ENCODE data around the gene HARBI1. TPM values are rescaled to one million over a fixed set of nuclear protein-coding genes. Genes with fewer than 3 reads are reported as not detected.

Gene HARBI1
- total and polyA plus RNA-seq, 9 of the 15 experiments (the other 6 are each of a cell fraction or from before 2014, with no cell fraction given) = 3.5 to 8.4 (median 5.5) TPM

DNA sequence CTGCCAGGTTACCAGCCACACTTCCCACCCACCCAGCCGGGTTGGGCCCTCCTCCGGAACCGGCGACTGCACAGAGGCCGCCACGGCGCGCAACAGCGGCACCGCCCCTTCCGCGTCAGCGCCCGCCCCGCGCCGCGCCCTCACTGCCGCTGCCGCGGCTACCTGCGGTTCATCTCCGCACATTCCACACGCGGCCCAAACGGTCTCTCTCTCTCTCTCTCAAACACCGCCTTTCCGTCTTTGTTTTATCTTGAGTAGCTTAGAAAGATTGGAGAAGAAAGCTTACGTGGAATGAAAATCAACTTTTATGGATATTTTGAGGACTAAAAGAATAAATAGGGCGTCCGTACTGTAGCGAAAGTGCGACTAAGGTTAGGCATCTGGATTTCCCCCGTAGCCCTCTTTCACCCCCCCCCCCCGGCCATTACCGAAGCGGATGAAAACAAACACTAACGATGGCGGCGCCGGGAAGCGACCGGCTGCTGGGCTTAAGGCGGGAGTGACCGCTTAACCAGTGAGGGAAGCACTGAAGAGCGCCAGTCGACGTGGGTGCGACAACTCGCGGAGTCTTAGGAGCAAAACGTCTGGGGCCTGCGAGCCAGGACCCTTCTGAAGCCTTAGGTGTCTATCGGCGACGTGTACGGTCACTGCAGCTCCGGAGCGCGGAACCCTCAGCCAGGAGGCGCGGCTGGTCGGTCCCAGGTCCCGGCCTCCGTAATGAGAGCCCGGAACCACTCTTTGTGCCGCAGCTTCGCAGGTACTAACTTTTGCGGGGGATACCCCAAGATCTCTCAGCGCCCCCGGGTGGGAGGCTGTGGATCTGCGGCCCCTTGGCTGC, at the start of gene HARBI1, which contains the start of gene ATG13 (continued):
- TF ChIP-seq, protein P1, sequence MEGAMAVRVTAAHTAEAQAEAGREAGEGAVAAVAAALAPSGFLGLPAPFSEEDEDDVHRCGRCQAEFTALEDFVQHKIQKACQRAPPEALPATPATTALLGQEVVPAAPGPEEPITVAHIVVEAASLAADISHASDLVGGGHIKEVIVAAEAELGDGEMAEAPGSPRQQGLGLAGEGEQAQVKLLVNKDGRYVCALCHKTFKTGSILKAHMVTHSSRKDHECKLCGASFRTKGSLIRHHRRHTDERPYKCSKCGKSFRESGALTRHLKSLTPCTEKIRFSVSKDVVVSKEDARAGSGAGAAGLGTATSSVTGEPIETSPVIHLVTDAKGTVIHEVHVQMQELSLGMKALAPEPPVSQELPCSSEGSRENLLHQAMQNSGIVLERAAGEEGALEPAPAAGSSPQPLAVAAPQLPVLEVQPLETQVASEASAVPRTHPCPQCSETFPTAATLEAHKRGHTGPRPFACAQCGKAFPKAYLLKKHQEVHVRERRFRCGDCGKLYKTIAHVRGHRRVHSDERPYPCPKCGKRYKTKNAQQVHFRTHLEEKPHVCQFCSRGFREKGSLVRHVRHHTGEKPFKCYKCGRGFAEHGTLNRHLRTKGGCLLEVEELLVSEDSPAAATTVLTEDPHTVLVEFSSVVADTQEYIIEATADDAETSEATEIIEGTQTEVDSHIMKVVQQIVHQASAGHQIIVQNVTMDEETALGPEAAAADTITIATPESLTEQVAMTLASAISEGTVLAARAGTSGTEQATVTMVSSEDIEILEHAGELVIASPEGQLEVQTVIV (CRISPR knock-in tag; IDR thresholded peaks at IDR 0.05; ENCODE audit: borderline replicate concordance) = no peak
- TF ChIP-seq SNIP1 (IDR thresholded peaks at IDR 0.05; ENCODE audit: low read depth) (no peak), SMARCA5 (IDR thresholded peaks at IDR 0.05) (peak; percentile 28; the same call in 1 of the 2 replicates), ZNF311 (CRISPR knock-in tag; IDR thresholded peaks at IDR 0.05) (no peak), TAL1 (IDR thresholded peaks at IDR 0.05) (no peak), ATF1 (CRISPR knock-in tag; IDR thresholded peaks at IDR 0.05) (no peak), ATF1 (tag; IDR thresholded peaks at IDR 0.05) (peak; percentile 94), WHSC1 (IDR thresholded peaks at IDR 0.05; ENCODE audit: low read length) (no peak), KAT8 (IDR thresholded peaks at IDR 0.05; ENCODE audit: low read depth) (no peak)
- TF ChIP-seq, protein P2, sequence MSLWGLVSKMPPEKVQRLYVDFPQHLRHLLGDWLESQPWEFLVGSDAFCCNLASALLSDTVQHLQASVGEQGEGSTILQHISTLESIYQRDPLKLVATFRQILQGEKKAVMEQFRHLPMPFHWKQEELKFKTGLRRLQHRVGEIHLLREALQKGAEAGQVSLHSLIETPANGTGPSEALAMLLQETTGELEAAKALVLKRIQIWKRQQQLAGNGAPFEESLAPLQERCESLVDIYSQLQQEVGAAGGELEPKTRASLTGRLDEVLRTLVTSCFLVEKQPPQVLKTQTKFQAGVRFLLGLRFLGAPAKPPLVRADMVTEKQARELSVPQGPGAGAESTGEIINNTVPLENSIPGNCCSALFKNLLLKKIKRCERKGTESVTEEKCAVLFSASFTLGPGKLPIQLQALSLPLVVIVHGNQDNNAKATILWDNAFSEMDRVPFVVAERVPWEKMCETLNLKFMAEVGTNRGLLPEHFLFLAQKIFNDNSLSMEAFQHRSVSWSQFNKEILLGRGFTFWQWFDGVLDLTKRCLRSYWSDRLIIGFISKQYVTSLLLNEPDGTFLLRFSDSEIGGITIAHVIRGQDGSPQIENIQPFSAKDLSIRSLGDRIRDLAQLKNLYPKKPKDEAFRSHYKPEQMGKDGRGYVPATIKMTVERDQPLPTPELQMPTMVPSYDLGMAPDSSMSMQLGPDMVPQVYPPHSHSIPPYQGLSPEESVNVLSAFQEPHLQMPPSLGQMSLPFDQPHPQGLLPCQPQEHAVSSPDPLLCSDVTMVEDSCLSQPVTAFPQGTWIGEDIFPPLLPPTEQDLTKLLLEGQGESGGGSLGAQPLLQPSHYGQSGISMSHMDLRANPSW (CRISPR knock-in tag; IDR thresholded peaks at IDR 0.05) = no peak
- TF ChIP-seq, protein P3, sequence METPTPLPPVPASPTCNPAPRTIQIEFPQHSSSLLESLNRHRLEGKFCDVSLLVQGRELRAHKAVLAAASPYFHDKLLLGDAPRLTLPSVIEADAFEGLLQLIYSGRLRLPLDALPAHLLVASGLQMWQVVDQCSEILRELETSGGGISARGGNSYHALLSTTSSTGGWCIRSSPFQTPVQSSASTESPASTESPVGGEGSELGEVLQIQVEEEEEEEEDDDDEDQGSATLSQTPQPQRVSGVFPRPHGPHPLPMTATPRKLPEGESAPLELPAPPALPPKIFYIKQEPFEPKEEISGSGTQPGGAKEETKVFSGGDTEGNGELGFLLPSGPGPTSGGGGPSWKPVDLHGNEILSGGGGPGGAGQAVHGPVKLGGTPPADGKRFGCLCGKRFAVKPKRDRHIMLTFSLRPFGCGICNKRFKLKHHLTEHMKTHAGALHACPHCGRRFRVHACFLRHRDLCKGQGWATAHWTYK (CRISPR knock-in tag; IDR thresholded peaks at IDR 0.05) = 0 out of 2 replicates have a peak, but pooled peaks have one; percentile 17
- TF ChIP-seq, protein P4, sequence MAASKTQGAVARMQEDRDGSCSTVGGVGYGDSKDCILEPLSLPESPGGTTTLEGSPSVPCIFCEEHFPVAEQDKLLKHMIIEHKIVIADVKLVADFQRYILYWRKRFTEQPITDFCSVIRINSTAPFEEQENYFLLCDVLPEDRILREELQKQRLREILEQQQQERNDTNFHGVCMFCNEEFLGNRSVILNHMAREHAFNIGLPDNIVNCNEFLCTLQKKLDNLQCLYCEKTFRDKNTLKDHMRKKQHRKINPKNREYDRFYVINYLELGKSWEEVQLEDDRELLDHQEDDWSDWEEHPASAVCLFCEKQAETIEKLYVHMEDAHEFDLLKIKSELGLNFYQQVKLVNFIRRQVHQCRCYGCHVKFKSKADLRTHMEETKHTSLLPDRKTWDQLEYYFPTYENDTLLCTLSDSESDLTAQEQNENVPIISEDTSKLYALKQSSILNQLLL (CRISPR knock-in tag; IDR thresholded peaks at IDR 0.05; ENCODE audit: borderline replicate concordance) = no peak
- TF ChIP-seq, protein P5, sequence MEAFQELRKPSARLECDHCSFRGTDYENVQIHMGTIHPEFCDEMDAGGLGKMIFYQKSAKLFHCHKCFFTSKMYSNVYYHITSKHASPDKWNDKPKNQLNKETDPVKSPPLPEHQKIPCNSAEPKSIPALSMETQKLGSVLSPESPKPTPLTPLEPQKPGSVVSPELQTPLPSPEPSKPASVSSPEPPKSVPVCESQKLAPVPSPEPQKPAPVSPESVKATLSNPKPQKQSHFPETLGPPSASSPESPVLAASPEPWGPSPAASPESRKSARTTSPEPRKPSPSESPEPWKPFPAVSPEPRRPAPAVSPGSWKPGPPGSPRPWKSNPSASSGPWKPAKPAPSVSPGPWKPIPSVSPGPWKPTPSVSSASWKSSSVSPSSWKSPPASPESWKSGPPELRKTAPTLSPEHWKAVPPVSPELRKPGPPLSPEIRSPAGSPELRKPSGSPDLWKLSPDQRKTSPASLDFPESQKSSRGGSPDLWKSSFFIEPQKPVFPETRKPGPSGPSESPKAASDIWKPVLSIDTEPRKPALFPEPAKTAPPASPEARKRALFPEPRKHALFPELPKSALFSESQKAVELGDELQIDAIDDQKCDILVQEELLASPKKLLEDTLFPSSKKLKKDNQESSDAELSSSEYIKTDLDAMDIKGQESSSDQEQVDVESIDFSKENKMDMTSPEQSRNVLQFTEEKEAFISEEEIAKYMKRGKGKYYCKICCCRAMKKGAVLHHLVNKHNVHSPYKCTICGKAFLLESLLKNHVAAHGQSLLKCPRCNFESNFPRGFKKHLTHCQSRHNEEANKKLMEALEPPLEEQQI (IDR thresholded peaks at IDR 0.05) = no peak
- TF ChIP-seq, protein P6, sequence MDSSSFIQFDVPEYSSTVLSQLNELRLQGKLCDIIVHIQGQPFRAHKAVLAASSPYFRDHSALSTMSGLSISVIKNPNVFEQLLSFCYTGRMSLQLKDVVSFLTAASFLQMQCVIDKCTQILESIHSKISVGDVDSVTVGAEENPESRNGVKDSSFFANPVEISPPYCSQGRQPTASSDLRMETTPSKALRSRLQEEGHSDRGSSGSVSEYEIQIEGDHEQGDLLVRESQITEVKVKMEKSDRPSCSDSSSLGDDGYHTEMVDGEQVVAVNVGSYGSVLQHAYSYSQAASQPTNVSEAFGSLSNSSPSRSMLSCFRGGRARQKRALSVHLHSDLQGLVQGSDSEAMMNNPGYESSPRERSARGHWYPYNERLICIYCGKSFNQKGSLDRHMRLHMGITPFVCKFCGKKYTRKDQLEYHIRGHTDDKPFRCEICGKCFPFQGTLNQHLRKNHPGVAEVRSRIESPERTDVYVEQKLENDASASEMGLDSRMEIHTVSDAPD (CRISPR knock-in tag; IDR thresholded peaks at IDR 0.05) = no peak

Data from K562 (cell line).